Measurements from ENCODE around the gene MPV17L2.
"Not testable (repeated sequence)": the region's sequence is repeated elsewhere in the genome, so short reads cannot be mapped to it uniquely, and the experiment has no call there.

The MPV17L2 gene

DNA sequence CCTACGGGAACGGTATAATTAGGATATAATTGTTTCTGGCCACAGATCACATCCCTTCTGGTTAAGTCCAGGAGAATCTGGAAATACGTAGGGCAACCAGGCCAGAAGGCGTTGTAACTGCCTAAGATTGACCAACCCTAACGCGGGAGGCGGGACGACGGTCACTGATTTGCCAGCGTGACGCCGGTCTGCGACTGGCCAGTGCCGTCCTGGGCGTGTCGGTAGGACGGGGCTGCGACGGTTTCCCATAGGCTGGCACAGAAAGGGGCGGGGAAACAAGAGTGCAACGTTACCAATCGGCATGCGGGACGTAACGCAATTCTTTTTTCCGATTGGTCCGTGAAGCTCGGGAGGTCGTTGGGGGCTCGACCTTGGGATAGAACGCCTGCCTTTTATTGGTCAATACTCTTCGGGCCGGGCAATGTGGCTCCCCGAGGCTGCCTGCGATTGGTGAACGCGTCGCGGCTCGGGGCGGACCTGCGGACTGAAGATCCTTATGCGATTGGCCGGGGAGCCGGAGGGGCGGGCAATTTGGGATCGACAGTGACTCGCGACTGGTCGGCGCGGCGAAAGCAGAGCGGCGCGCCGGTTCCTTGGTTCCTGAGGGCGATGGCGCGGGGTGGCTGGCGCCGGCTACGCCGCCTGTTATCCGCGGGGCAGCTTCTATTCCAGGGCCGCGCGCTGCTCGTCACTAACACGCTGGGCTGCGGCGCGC, at the start of gene MPV17L2:
Gene MPV17L2, plus strand, starts transcription at position 546 of the 715 bp plus-strand sequence. Its CDS starts 64 bp downstream, at position 610.
- peak; percentile 100 for DNase-seq

DNA sequence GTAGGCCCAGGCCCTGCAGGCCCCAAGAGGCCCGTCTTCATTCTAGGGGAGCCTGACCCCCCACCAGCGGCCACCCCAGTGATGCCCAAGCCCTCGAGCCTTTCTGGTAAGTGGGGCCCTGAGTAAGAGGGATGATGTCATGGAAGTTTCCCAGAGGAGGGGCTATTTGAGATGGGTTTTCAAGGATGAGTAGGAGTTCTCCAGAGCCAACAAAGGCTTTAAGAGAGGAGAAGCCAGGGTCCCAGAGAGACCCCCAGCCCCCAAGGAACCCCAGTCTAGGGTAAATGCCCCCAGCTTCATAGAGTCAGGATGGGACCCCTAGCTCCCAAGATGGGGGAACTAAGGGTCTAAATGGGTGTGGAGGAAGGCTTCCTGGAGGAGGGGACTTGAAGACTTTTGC, 49.1 kb upstream of the MPV17L2 start:
- no peak for DNase-seq

DNA sequence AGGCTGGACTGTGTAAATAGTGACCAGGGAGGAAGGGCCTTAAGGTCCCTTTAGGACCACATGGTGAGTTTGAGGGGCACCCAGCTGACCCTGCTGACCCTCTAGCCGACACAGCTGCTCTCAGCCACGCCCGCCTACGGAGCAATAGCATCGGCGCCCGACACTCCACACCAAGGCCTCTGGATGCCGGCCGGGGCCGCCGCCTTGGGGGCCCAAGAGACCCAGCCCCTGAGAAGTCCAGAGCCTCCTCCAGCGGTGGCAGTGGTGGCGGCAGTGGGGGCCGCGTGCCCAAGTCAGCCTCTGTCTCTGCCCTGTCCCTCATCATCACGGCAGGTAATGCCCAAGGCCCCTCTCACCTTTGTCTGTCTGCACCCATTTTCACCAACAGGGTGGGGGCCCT, 48.7 kb upstream of the MPV17L2 start:
- no peak for DNase-seq

DNA sequence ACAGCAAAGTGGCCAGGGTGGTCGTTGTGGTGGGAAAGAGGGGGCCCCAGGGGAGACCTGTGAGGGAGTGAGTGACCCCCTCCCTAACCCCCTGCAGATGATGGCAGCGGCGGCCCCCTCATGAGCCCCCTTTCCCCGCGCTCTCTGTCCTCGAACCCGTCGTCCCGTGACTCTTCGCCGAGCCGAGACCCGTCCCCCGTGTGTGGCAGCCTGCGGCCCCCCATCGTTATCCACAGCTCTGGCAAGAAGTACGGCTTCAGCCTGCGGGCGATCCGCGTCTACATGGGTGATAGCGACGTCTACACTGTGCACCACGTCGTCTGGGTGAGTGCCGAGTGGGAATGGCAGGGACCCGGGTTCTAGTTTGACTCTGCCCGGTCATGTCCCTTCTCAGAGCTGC, 48.1 kb upstream of the MPV17L2 start:
- no peak for DNase-seq

DNA sequence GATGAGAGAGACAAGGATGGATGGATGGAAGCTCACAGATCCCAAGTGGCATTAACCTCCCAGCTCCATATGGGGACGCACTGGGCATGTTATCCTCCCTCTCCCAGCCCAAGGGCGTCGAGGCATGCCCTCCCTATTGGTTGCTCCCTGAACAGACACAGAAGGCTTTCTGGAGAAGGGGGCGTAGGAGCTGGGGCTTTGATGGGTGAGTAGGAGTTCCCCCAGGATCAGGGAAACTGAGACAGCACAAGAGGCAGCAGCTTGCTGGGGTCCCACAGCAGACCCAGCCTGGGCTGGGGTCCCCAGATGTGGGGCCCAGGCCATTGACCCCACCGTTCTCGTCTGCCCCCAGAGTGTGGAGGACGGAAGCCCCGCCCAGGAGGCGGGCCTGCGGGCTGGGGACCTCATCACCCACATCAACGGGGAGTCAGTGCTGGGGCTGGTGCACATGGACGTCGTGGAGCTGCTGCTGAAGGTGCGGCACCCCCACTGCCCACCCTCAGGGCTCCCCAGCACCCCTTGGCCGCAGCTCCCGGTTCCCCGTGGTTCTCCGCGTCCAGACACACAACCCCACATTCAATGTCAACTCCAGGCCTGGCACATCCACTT, 47.5 kb upstream of the MPV17L2 start:
- no peak for DNase-seq

DNA sequence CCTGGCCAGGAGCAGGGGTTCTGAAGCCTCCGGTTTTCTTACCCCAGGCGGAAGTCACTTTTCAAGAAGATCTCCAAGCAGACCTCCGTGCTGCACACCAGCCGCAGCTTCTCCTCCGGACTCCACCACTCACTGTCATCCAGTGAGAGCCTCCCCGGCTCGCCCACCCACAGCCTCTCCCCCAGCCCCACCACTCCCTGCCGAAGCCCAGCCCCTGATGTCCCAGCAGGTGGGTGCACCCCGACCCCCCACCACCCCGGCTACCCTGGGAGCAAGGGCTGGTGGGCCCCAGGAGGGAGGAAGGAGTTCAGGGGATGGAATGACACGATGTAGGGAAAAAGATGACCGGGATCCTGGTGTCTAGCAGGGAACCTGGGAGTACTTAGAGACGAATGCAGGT, 45.6 kb upstream of the MPV17L2 start:
- no peak for DNase-seq

DNA sequence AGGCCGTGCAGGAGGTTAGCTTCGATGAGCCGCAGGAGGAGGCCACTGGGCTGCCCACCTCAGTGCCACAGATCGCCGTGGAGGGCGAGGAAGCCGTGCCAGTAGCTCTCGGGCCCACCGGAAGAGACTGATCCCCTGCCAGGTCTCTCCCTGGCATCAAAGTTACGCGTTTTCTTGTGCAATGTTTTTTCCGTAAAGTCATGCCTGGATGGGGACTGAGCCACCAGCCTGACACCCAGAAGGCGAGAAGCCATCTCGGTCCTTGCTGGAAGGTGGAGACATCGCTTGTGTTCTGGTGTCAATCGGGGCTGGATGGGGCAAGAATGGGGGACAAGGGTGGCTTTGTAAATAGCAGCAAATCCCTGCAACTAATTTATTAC, 43.4 kb upstream of the MPV17L2 start:
- DNase-seq: no peak

DNA sequence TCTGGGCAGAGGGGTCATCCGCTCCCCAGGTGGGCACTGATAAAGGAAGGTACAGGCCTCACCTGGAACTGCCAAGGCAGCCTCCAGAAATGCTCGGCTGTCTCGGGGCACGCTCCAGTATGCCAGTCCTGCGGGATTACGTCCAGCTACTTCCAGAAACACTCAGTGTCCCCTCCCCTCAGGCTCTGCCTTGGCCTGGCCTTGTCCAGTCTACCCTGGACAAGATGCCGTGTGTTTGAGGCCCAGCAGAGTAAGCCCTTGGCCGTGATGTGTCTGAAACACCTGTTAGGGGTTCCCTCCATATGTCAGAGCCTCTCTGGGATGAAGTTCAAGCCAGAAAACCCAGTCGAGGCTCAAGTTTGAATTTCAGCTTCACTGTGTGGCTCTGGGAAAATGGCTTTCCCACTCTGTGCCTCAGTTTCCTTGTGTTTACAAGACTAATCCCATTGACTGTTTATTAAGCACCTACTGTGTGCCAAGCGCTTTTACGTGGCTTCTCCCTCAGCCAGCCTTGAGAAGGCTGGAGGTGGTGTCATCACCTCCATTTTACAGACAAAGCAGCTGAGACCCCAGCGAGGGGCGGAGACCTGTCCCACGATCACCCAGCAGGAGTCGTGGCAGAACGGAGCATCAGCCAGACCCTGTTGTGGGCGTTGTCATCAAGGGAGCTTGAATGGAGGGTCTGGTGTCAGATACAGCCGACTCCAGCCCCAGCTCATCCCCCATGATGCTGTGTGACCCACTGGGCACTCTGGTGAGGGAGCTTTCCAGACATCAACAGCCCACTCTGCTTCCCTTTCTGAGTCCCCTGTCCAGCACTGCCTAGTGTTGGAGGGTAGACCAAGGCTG, 42.0 kb upstream of the MPV17L2 start:
- no peak for DNase-seq

DNA sequence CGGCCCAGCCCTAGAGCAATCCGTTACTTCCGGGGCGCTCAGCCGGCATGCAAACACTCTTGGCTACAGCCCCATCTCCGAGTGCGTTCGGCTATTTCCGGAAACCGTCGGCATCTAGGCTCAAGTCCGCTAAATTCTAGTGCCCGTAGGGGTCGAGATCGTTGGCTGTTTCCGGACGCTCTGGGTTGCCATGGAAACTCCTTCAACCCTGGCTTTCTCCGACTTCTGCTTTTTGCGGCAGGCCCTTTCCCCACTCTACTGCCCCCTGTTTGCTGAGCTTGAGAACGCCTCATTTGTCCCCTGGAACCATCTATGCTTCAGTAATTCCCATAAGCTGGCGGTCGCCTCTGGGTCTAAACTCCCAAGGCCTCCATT, 40.6 kb upstream of the MPV17L2 start:
- peak; percentile 100 for DNase-seq

DNA sequence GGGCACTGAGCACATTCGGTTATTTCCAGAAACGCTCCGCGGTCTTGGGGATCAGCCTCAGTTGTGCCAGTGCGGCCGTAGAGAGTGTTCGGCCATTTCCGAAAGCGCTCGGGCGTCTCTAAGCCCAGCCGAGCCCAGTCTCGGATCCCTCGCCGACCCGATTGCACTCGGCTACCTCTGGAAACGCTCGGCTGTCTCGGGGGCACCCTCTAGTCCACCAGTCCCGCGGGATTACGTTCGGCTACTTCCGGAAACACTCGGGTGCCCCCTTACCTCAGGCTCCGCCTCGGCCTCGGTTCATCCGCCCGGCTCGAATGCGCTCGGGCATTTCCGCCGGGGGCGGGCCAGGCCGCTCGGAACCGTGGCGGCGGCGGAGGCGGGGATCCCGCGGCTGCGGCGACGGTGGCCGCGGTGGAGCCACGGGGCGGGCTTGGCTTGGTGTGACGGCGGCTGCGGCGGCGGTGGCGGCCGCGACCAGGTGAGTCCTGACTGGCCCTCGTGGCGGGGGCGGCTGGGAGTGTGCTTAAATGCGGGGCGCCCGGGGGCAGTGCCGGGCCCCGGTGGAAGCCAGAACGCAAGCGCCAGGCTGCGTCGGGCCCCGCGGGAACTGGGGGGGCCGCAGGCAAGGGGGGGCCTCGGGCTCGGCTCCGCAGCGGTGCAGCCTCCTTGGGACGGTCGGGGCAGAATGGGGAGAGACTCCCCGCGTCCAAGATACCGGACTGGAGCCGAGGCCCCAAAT, 40.0 kb upstream of the MPV17L2 start, which contains the start of gene PIK3R2:
Gene PIK3R2, plus strand, starts transcription at position 347 of the 739 bp plus-strand sequence. CDS start 2,717 bp downstream, outside the sequence.
- DNase-seq: peak; percentile 100

DNA sequence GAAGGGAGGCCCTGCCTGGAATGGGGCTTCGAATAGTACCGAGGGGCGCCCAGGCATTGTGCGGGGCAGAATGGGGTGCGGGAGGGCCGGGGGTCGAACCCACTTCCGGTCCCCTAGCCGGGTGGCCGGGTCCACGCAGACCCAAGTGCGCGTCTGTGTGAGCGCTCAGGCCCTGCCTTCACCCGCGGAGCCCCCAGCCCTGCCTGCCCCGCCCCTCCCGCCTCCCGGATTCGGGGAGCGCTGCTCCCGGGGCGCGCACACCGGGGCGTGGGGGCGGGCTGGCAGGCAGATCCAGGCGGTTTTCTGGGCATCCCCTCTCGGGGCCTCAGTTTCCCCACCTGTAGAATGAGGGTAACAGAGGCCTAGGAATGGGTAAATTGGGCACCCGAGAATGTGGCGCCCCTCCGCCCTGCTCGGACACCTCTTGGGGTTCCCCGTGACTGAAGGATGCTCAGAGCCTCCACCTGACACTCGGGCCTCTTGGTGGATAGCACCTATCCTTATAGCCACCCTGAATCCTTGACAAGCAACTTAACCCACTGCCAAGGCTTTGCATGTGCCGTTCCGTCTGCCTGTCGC, 39.4 kb upstream of the MPV17L2 start:
- DNase-seq: no peak

DNA sequence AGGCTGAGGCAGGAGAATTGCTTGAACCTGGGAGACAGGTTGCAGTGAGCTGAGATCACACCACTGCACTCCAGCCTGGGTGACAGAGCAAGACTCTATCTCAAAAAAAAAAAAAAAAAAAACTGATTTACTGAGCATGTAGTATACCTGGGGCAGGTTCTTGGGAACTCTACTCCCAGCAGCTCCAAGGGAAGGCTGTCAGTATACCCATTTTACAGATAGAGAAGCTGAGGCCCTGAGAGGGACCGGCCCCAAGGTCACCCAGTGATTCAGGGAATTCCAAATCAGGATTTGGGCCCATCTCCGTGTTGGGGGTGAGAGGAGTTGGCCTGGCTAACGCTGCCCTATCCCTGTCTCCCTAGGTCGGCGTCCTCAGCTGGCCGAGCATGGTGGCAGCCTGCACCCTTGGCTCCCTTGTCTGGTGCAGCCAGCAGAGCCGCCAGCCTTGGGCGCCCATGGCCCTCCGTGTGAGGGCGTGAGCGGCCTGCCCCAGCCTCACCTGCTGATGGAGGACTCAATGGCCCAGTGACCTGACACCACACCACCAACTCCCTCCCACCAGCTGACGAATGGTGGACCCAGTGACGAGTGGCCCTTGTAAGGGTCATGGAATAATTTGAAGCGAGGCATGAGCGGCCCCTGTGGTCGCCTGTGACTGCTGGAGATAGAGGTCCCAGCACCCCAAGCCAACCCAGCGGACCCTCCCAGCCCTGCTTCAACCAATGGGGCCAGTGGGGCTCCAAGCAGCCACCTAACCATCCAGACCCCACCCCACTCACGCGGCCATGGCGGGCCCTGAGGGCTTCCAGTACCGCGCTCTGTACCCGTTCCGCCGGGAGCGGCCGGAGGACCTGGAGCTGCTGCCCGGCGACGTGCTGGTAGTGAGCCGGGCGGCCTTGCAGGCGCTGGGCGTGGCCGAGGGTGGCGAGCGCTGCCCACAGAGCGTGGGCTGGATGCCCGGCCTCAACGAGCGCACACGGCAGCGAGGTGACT, 37.6 kb upstream of the MPV17L2 start:
- no peak for DNase-seq

DNA sequence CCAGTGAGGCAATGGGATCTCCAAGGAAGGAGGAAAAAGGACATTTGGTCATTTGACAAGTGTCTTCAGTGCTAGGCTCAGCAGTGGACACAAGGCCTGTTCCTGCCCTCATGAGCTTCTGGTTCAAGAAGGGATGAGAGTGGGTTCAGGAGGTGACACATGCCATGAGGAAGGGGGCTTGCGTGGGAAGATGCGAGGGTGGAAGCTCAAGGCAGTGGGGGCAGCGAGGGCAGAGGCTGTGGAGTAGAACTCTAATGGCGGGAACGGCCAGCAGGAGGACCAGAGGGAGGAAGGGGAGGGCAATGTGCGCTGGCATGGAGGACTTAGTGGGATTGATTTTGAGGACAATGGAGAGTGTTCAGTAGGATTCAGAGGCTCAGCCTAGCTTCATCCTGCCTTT, 36.8 kb upstream of the MPV17L2 start:
- no peak for DNase-seq

DNA sequence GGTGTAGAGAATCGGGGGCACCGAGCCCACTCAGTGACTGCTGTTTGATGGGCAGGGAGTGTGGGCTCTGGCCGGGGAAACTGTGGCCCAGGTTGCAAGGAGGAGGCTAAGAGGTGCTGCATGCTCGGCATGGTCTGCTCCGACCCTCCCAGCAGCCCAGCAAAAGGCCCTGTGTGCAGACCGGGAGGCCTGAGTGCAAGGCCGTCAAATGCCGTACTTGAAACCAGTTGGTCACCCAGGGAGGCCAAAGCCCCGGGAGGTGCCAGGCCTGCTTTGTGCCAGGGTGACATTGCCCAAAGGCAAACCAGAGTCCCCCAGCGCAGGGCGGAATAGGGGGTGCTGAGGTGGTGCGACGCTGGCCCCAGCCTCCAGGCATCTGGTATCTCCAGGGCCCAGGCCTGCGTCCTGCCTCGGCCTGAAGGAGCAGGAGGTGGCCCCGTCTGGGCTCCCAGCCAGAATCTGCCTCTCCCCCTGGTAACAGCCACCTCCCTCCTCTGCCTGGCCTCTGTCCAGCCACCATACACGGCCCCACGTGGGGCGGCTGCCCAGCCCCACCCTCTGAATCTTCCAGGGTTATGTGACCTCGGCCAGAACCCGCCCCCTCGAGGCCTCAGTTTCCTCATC, 36.1 kb upstream of the MPV17L2 start:
- peak; percentile 76 for DNase-seq

DNA sequence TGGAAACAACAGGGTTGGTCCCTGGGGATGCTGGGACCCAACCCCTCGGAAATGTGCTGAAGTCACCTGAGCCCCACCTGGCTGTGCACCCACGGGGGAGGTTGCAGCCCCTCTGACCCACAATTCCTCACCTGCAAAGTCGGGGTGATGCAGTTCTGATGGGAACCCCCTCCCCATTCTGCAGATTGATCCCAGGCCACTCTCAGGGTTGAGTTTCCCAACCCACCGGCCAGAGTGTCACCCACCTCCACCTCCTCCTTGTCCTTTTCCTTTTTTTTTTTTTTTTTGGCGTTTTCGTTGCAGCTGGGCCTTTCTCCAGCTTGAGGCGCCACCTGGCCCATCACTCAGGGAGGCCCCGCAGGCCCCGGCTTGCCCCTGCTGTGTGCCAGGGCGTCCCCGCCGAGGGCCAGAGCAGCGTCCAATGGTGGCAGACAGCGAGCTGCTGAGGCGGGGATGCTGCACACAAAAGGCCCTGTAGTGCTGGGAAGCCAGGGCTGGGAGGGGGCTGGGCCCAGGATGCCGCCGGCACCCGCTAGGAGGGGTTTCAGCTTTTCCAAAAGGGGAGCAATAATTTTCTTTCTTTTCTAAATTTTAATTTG, 35.5 kb upstream of the MPV17L2 start:
- DNase-seq: peak; percentile 77

DNA sequence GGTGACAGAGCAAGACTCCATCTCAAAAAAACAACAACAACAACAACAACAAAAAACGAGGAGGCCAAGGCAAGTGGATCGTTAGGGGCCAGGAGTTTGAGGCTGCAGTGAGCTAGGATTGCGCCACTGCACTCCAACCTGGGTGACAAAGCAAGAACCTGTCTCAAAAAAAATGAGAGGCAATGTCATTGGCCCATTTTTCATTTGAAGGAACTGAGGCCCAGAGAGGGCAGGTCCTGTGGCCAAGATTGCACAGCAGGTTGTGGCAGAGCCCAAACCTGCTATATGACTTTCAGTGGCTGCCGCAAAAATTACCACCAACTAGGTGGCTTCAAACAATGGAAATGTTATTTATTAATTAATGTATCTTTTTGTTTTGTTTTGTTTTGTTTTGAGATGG, 34.6 kb upstream of the MPV17L2 start:
- no peak for DNase-seq

DNA sequence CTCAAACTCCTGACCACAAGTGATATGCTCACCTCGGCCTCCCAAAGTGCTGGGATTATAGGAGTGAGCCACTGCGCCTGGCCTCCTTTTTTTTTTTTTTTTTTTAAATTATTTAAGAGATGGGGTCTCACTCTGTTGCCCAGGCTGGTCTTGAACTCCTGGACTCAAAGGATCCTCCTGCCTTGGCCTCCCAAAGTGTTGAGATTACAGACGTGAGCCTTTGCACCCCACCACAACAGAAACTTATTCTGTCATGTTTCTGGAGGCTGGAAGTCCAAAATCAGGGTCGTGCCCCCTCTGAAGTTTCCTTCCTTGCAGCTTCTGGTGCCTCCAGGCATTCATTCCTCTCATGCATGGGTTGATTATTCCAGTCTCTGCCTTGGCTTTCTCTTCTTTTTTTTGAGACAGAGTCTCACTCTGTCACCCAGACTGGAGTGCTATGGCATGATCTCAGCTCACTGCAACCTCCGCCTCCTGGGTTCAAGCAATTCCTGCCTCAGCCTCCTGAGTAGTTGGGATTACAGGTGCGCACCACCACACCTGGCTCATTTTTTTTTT, 33.9 kb upstream of the MPV17L2 start:
- not testable (repeated sequence) for DNase-seq

DNA sequence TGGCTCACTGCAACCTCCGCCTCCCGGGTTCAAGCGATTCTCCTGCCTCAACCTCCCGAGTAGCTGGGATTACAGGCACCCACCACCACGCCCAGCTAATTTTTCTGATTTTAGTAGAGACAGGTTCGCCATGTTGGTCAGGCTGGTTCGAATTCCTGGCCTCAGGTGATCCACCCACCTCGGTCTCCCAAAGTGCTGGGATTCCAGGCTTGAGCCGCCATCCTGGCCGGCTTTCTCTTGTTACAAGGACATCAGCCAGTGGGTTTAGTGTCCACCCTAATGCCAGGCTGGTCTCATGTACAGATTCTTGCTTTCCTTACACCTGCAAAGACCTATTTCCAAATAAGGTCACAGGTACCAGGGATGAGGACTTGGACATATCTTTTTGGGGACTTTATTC, 33.2 kb upstream of the MPV17L2 start:
- DNase-seq: no peak

DNA sequence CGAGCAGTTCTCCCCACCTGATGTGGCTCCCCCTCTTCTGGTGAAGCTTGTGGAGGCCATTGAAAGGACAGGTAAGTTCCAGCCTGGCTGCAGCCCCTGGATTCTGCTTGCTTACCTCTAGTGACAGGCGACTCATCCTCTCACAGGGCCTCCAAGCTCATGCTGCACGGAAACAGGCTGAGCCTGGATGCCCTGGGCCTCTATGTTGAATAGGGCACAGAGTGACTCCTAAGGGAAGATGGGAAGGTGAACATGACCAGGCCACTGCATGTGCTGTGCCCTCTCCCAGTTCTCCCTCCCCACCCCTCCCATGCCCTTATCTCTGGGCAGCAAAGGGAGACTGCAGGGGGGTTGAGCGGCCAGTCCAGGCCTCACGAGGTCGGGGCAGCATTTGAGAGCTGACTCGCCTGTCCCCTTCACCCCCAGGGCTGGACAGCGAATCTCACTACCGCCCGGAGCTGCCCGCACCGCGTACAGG, 32.5 kb upstream of the MPV17L2 start:
- no peak for DNase-seq

Data from eye (tissue), 1 donor.